HG03442 (cell line): ENCODE data around the gene ACVR1B.

Experiments
- ATAC-seq: cut with Tn5 transposase; IDR thresholded peaks from one replicate; pipeline ENCODE4 v1.9.1; 2021; ENCODE audit warnings: mild to moderate bottlenecking, moderate library complexity; ENCODE audit not compliant: unreplicated experiment

Gene ACVR1B

GRCh38 chr12:51942501-51943000 is 8.9 kb upstream of the ACVR1B start:
- ATAC-seq, result no peak

GRCh38 chr12:51943346-51943745 is 8.2 kb upstream of the ACVR1B start:
- ATAC-seq, result no peak

GRCh38 chr12:51944608-51945233 is 6.8 kb upstream of the ACVR1B start:
- no peak for ATAC-seq

- ATAC-seq, result no peak
These were observed 4.1 kb upstream of the ACVR1B start for GRCh38 chr12:51947246-51947996.

- ATAC-seq, result no peak
These were observed 3.4 kb upstream of the ACVR1B start for GRCh38 chr12:51948066-51948465.

GRCh38 chr12:51949342-51950030 is 2.0 kb upstream of the ACVR1B start:
- no peak for ATAC-seq

- ATAC-seq, result no peak
These were observed 759 bp upstream of the ACVR1B start for GRCh38 chr12:51950682-51951198.

- ATAC-seq, result no peak
These were observed 584 bp downstream of the ACVR1B start for GRCh38 chr12:51951843-51952722.

- ATAC-seq, result no peak
These were observed 1.6 kb downstream of the ACVR1B start for GRCh38 chr12:51953089-51953488.

- no peak for ATAC-seq
These were observed 2.4 kb downstream of the ACVR1B start for GRCh38 chr12:51953864-51954263.

- ATAC-seq, result no peak
These were observed 3.3 kb downstream of the ACVR1B start for GRCh38 chr12:51954561-51955361.

- no peak for ATAC-seq
These were observed 4.2 kb downstream of the ACVR1B start for GRCh38 chr12:51955702-51956101.

- no peak for ATAC-seq
These were observed 7.0 kb downstream of the ACVR1B start for GRCh38 chr12:51958542-51958941.

GRCh38 chr12:51959211-51959610 is 7.7 kb downstream of the ACVR1B start:
- no peak for ATAC-seq

- ATAC-seq, result no peak
These were observed 8.4 kb downstream of the ACVR1B start for GRCh38 chr12:51959921-51960320.

GRCh38 chr12:51960488-51960887 is 9.0 kb downstream of the ACVR1B start:
- no peak for ATAC-seq

- no peak for ATAC-seq
These were observed 9.4 kb downstream of the ACVR1B start for GRCh38 chr12:51960890-51961289.

GRCh38 chr12:51961834-51962233 is 10.3 kb downstream of the ACVR1B start:
- ATAC-seq, result no peak

GRCh38 chr12:51962737-51963136 is 11.2 kb downstream of the ACVR1B start:
- no peak for ATAC-seq

- no peak for ATAC-seq
These were observed 12.0 kb downstream of the ACVR1B start for GRCh38 chr12:51963477-51963876.
